Fibroblast of lung (primary cell): ENCODE data around the gene NOL11. TPM values are rescaled to one million over a fixed set of nuclear protein-coding genes. Genes with fewer than 3 reads are reported as not detected.

Experiments used
- DNase-seq, 2 donors: peaks; one replicate each; pipeline versions ENCODE4 v3.0.0 to v3.0.0-alpha.2; 2010; ENCODE audit warnings: low read depth in 2 of 2
- H2AFZ ChIP-seq: 2 replicates; pipeline ENCODE4 v1.5.1; 2012; ENCODE audit warnings: low read length, control low read depth, inconsistent platforms
- H3K27ac ChIP-seq: 2 replicates; pipeline ENCODE4 v1.5.1; 2011; ENCODE audit warnings: low read length, control low read depth; ENCODE audit not compliant: insufficient read depth
- H3K27me3 ChIP-seq: 2 replicates; pipeline ENCODE4 v1.5.1; 2011; ENCODE audit warnings: mild to moderate bottlenecking, low read length; ENCODE audit not compliant: control insufficient read depth, insufficient read depth
- H3K36me3 ChIP-seq: 2 replicates; pipeline ENCODE4 v1.5.1; 2011; ENCODE audit warnings: low read length; ENCODE audit not compliant: control insufficient read depth, insufficient read depth
- H3K4me1 ChIP-seq: 2 replicates; pipeline ENCODE4 v1.5.1; 2011; ENCODE audit warnings: low read length; ENCODE audit not compliant: control insufficient read depth, insufficient read depth; ENCODE audit errors: extremely low read depth
- H3K4me2 ChIP-seq: 2 replicates; pipeline ENCODE4 v1.5.1; 2011; ENCODE audit warnings: low read length, control low read depth; ENCODE audit not compliant: insufficient read depth; ENCODE audit errors: extremely low read depth
- H3K4me3 ChIP-seq, 4 experiments: fragments of 200-600 bp in 1 of 4; sonication (generic) in 1 of 4; replicated peaks in 1 of 4; 2 replicates each; pipeline ENCODE4 v1.5.1; 2011 to 2016; ENCODE audit warnings: low read length in 4 of 4, low read depth in 3 of 4, mild to moderate bottlenecking in 3 of 4, control low read depth in 2 of 4, inconsistent platforms in 1 of 4, mixed read lengths in 1 of 4; ENCODE audit not compliant: insufficient read depth in 1 of 4; ENCODE audit errors: control extremely low read depth in 1 of 4
- H3K79me2 ChIP-seq: 2 replicates; pipeline ENCODE4 v1.5.1; 2012; ENCODE audit warnings: mild to moderate bottlenecking, low read length, inconsistent platforms; ENCODE audit not compliant: control insufficient read depth, insufficient read depth
- H3K9ac ChIP-seq: 2 replicates; pipeline ENCODE4 v1.5.1; 2011; ENCODE audit warnings: mild to moderate bottlenecking, low read length, control low read depth; ENCODE audit not compliant: insufficient read depth
- H3K9me3 ChIP-seq: 2 replicates; pipeline ENCODE4 v1.5.1; 2012; ENCODE audit warnings: low read depth, low read length; ENCODE audit not compliant: control insufficient read depth, insufficient read depth
- H4K20me1 ChIP-seq: 2 replicates; pipeline ENCODE4 v1.5.1; 2011; ENCODE audit warnings: low read length; ENCODE audit not compliant: control insufficient read depth, insufficient read depth; ENCODE audit errors: extremely low read depth
- CTCF ChIP-seq, 2 donors: IDR thresholded peaks in 1 of 2; conservative IDR thresholded peaks in 1 of 2; 1 replicate in 1 of 2; 2 replicates in 1 of 2; pipeline ENCODE4 v1.5.1; 2011 to 2012; ENCODE audit warnings: low read length in 2 of 2, control low read depth in 1 of 2, inconsistent platforms in 1 of 2, low read depth in 1 of 2, mild to moderate bottlenecking in 1 of 2
- EZH2 ChIP-seq: IDR thresholded peaks from 2 replicates; pipeline ENCODE4 v1.5.1; 2012; ENCODE audit warnings: low read length, control low read depth, mild to moderate bottlenecking; ENCODE audit errors: missing control alignments
- polyA minus RNA-seq: library from RNA; depleted of rRNA, polyadenylated mRNA; stranded (reverse); fragments of >200 nt; gene quantifications from 2 replicates; pipeline ENCODE4 v1.2.3, GENCODE V29; 2011; ENCODE audit warnings: low replicate concordance
- polyA plus RNA-seq, 2 donors: library from polyadenylated mRNA; depleted of rRNA in 1 of 2; stranded (reverse) in 1 of 2; unstranded in 1 of 2; fragments of >200 nt; gene quantifications; 2 replicates each; pipeline ENCODE4 v1.2.1, GENCODE V29; 2011 to 2012; ENCODE audit warnings: missing spikeins in 1 of 2
- total RNA-seq: library from RNA; depleted of rRNA; stranded (reverse); fragments of >200 nt; gene quantifications from 2 replicates; pipeline ENCODE4 v1.2.1, GENCODE V29; 2014

NOL11 gene
- total RNA-seq (21.5 and 30.3 TPM in 2 replicates), polyA plus RNA-seq (35.6 and 45.4 TPM in 2 replicates), polyA minus RNA-seq (7.9 and 10.6 TPM in 2 replicates)
- 25.4 and 30.7 TPM in 2 replicates for polyA plus RNA-seq (2012)

- Histone ChIP-seq H4K20me1 (no peaks in the 10 kb centered on the region), H3K79me2 (peaks cover 26% of the 10 kb centered on the region), H3K4me1 (no peaks in the 10 kb centered on the region), H3K9ac (peak within 1 kb of the TSS; percentile 90), H3K4me3 (peak within 1 kb of the TSS; percentile 84 to 99 (median 94)), H3K4me2 (peak within 1 kb of the TSS; percentile 92), H3K27ac (peak within 1 kb of the TSS; percentile 91), H3K9me3 (no peaks in the 10 kb centered on the region), H3K27me3 (no peaks in the 10 kb centered on the region), H2AFZ (peak within 1 kb of the TSS; percentile 87), H3K36me3 (peaks cover 4% of the 10 kb centered on the region)
- DNase-seq: peak; percentile 97 to 99
- peak; percentile 84 for TF ChIP-seq CTCF (conservative IDR thresholded peaks at IDR 0.05 in 1 of 2, IDR thresholded peaks at IDR 0.05 in 1 of 2; ENCODE audit: low read depth in 1 of 2, low read length in 2 of 2)
- no peak for TF ChIP-seq EZH2
Measured at GRCh38 chr17:67717624-67718324, at the start of gene NOL11. Gene NOL11, plus strand, starts transcription at chr17:67717936. Its CDS starts 12 bp downstream, at chr17:67717948.

- Histone ChIP-seq H3K4me3 (no peak overlapping the region), H4K20me1 (no peaks in the 10 kb centered on the region), H3K9me3 (no peaks in the 10 kb centered on the region), H3K4me2 (no peak overlapping the region), H3K79me2 (no peaks in the 10 kb centered on the region), H3K27ac (no peak overlapping the region), H2AFZ (no peak overlapping the region), H3K36me3 (no peaks in the 10 kb centered on the region), H3K4me1 (no peaks in the 10 kb centered on the region), H3K27me3 (no peaks in the 10 kb centered on the region), H3K9ac (no peak overlapping the region)
- DNase-seq: peak in 1 of 2 donors; percentile 11
- TF ChIP-seq EZH2: no peak
- TF ChIP-seq CTCF (conservative IDR thresholded peaks at IDR 0.05 in 1 of 2, IDR thresholded peaks at IDR 0.05 in 1 of 2; ENCODE audit: low read depth in 1 of 2, low read length in 2 of 2): no peak
Measured at GRCh38 chr17:67671493-67671892, 46.2 kb upstream of the NOL11 start.

GRCh38 chr17:67672592-67673335 lies 45.0 kb upstream of the NOL11 start:
- H3K79me2 ChIP-seq: no peaks in the 10 kb centered on the region

More at GRCh38 chr17:67672592-67673335, 45.0 kb upstream of the NOL11 start:
- DNase-seq: no peak
- no peak overlapping the region for H3K27ac ChIP-seq
- no peak overlapping the region for H3K4me2 ChIP-seq
- TF ChIP-seq EZH2 (no peak), CTCF (conservative IDR thresholded peaks at IDR 0.05 in 1 of 2, IDR thresholded peaks at IDR 0.05 in 1 of 2; ENCODE audit: low read depth in 1 of 2, low read length in 2 of 2) (no peak)
- no peaks in the 10 kb centered on the region for H4K20me1 ChIP-seq
- H3K4me3 ChIP-seq: no peak overlapping the region
- no peak overlapping the region for H2AFZ ChIP-seq
- H3K27me3 ChIP-seq: no peaks in the 10 kb centered on the region
- no peaks in the 10 kb centered on the region for H3K9me3 ChIP-seq
- H3K9ac ChIP-seq: no peak overlapping the region
- H3K36me3 ChIP-seq: no peaks in the 10 kb centered on the region
- no peaks in the 10 kb centered on the region for H3K4me1 ChIP-seq
